OCI-LY1 (cell line): ENCODE data around the gene PRRC2A.

Experiments used
- H2AFZ ChIP-seq: fragments of 200-600 bp; sonication (generic), shearing (Covaris generic); 2 replicates; pipeline ENCODE4 v1.6.0; 2014; ENCODE audit warnings: antibody characterized with exemption, mild to moderate bottlenecking, low read length
- H3F3A ChIP-seq: fragments of 200-600 bp; sonication (generic), shearing (Covaris generic); 2 replicates; pipeline ENCODE4 v1.6.0; 2014; ENCODE audit warnings: mild to moderate bottlenecking, antibody characterized with exemption, low read length, moderate library complexity; ENCODE audit not compliant: insufficient read depth
- H3K27ac ChIP-seq: fragments of 200-600 bp; sonication (generic); 2 replicates; pipeline ENCODE4 v1.5.1; 2014; ENCODE audit warnings: low read length, mixed run types, mild to moderate bottlenecking, low read depth; ENCODE audit not compliant: poor library complexity, severe bottlenecking
- H3K27me3 ChIP-seq: fragments of 200-600 bp; sonication (generic); 2 replicates; pipeline ENCODE4 v1.6.0; 2014; ENCODE audit warnings: antibody characterized with exemption, mild to moderate bottlenecking, low read length, moderate library complexity; ENCODE audit not compliant: insufficient read depth
- H3K36me3 ChIP-seq: fragments of 200-600 bp; sonication (generic); 2 replicates; pipeline ENCODE4 v1.6.1; 2014; ENCODE audit warnings: mild to moderate bottlenecking, antibody characterized with exemption, low read length, moderate library complexity, mixed read lengths; ENCODE audit not compliant: insufficient read depth
- H3K4me1 ChIP-seq: fragments of 200-600 bp; sonication (generic); 2 replicates; pipeline ENCODE4 v1.5.1; 2014; ENCODE audit warnings: mild to moderate bottlenecking, low read length, moderate library complexity; ENCODE audit not compliant: insufficient read depth, severe bottlenecking
- H3K4me2 ChIP-seq: fragments of 200-600 bp; sonication (generic), shearing (Covaris generic); 2 replicates; pipeline ENCODE4 v1.6.1; 2014; ENCODE audit warnings: low read length
- H3K4me3 ChIP-seq: fragments of 200-600 bp; sonication (generic); 2 replicates; pipeline ENCODE4 v1.5.1; 2014; ENCODE audit warnings: low read length, low read depth, mild to moderate bottlenecking, mixed read lengths; ENCODE audit not compliant: poor library complexity, severe bottlenecking
- H3K79me2 ChIP-seq: fragments of 200-600 bp; shearing (Covaris generic); 2 replicates; pipeline ENCODE4 v1.6.1; 2016; ENCODE audit warnings: mixed run types, low read length, mixed read lengths; ENCODE audit not compliant: insufficient read depth
- H3K9ac ChIP-seq: fragments of 200-600 bp; sonication (generic), shearing (Covaris generic); 2 replicates; pipeline ENCODE4 v1.6.1; 2014; ENCODE audit warnings: mild to moderate bottlenecking, low read length, mixed read lengths
- H3K9me2 ChIP-seq: fragments of 200-600 bp; sonication (generic), shearing (Covaris generic); 2 replicates; pipeline ENCODE4 v1.6.1; 2014; ENCODE audit warnings: low read depth, mild to moderate bottlenecking, low read length, mixed read lengths
- H3K9me3 ChIP-seq: fragments of 200-600 bp; shearing (Covaris generic); 2 replicates; pipeline ENCODE4 v1.6.1; 2014; ENCODE audit warnings: low read length, mixed read lengths
- H4K20me1 ChIP-seq: fragments of 200-600 bp; sonication (generic), shearing (Covaris generic); 2 replicates; pipeline ENCODE4 v1.6.0; 2016; ENCODE audit warnings: mild to moderate bottlenecking, low read length; ENCODE audit not compliant: insufficient read depth
- EZH2 ChIP-seq: fragments of 200-600 bp; sonication (generic), shearing (Covaris generic); IDR thresholded peaks from 2 replicates; pipeline ENCODE4 v1.8.0; 2017; ENCODE audit warnings: borderline replicate concordance, mixed run types, mild to moderate bottlenecking, antibody characterized with exemption, low read length, moderate library complexity, mixed read lengths
- TF ChIP-seq, protein P1 (sequence below): fragments of 200-600 bp; sonication (generic), shearing (Covaris generic); IDR thresholded peaks from 2 replicates; pipeline ENCODE4 v1.5.1; 2017; ENCODE audit warnings: mild to moderate bottlenecking, antibody characterized with exemption, low read length, moderate library complexity, mixed read lengths

PRRC2A gene

GRCh38 chr6:31627690-31628287, 7.3 kb downstream of the PRRC2A start:
- H3K36me3 ChIP-seq: peaks cover 100% of the 10 kb centered on the region
- H3K9me3 ChIP-seq: no peaks in the 10 kb centered on the region
- no peaks in the 10 kb centered on the region for H4K20me1 ChIP-seq
- no peak overlapping the region for H3K4me2 ChIP-seq
- H3K9me2 ChIP-seq: no peaks in the 10 kb centered on the region
- no peak overlapping the region for H2AFZ ChIP-seq
- H3F3A ChIP-seq: no peaks in the 10 kb centered on the region
- peaks cover 9% of the 10 kb centered on the region for H3K79me2 ChIP-seq
- no peaks in the 10 kb centered on the region for H3K27me3 ChIP-seq
- no peak for TF ChIP-seq EZH2
- TF ChIP-seq, protein P1, sequence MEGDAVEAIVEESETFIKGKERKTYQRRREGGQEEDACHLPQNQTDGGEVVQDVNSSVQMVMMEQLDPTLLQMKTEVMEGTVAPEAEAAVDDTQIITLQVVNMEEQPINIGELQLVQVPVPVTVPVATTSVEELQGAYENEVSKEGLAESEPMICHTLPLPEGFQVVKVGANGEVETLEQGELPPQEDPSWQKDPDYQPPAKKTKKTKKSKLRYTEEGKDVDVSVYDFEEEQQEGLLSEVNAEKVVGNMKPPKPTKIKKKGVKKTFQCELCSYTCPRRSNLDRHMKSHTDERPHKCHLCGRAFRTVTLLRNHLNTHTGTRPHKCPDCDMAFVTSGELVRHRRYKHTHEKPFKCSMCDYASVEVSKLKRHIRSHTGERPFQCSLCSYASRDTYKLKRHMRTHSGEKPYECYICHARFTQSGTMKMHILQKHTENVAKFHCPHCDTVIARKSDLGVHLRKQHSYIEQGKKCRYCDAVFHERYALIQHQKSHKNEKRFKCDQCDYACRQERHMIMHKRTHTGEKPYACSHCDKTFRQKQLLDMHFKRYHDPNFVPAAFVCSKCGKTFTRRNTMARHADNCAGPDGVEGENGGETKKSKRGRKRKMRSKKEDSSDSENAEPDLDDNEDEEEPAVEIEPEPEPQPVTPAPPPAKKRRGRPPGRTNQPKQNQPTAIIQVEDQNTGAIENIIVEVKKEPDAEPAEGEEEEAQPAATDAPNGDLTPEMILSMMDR: no peak
- H3K9ac ChIP-seq: no peak overlapping the region
- peaks cover under 1% of the 10 kb centered on the region for H3K4me1 ChIP-seq
- no peak overlapping the region for H3K4me3 ChIP-seq
- no peak overlapping the region for H3K27ac ChIP-seq

DNA sequence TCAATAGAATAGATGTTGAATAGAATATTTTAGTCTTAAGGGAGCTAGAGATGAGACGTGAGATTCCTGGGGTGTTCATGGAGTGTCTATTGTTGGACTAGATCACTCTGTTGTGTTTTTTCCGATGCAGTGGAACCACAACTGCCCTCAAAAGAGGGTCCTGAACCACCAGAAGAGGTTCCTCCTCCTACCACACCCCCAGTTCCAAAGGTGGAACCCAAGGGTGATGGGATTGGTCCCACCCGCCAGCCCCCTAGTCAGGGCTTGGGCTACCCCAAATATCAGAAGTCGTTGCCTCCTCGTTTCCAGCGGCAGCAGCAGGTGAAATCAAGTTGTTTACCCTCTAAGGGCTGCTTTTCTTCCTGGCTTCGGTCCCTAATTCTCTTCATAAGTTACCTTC, 8.5 kb downstream of the PRRC2A start:
- H3K36me3 ChIP-seq: peaks cover 100% of the 10 kb centered on the region
- no peak overlapping the region for H3K4me3 ChIP-seq
- no peaks in the 10 kb centered on the region for H3F3A ChIP-seq
- H3K9ac ChIP-seq: no peak overlapping the region
- H3K4me2 ChIP-seq: no peak overlapping the region
- TF ChIP-seq, protein P1: no peak
- no peak for TF ChIP-seq EZH2
- H2AFZ ChIP-seq: no peak overlapping the region
- no peaks in the 10 kb centered on the region for H3K27me3 ChIP-seq
- H3K4me1 ChIP-seq: no peaks in the 10 kb centered on the region
- H3K27ac ChIP-seq: no peak overlapping the region
- no peaks in the 10 kb centered on the region for H4K20me1 ChIP-seq
- no peaks in the 10 kb centered on the region for H3K9me3 ChIP-seq
- H3K79me2 ChIP-seq: no peaks in the 10 kb centered on the region
- no peaks in the 10 kb centered on the region for H3K9me2 ChIP-seq

GRCh38 chr6:31630177-31630934, 9.8 kb downstream of the PRRC2A start:
- Histone ChIP-seq H3K9me3 (no peaks in the 10 kb centered on the region), H3K9ac (no peak overlapping the region), H3K4me3 (no peak overlapping the region), H3K36me3 (peaks cover 100% of the 10 kb centered on the region), H3K79me2 (no peaks in the 10 kb centered on the region), H3K27me3 (no peaks in the 10 kb centered on the region), H3K27ac (no peak overlapping the region), H3K4me1 (no peaks in the 10 kb centered on the region), H4K20me1 (no peaks in the 10 kb centered on the region), H3F3A (no peaks in the 10 kb centered on the region), H3K9me2 (no peaks in the 10 kb centered on the region), H2AFZ (no peak overlapping the region), H3K4me2 (no peak overlapping the region)
- TF ChIP-seq, protein P1: no peak
- no peak for TF ChIP-seq EZH2
